Liver (tissue), 9 donors: ENCODE data around the gene RAB6B. TPM values are rescaled to one million over a fixed set of nuclear protein-coding genes. Genes with fewer than 3 reads are reported as not detected.

Source experiments
- DNase-seq: peaks from one replicate; pipeline ENCODE4 v3.0.0-alpha.2; 2017; ENCODE audit warnings: low spot score
- H3K27ac ChIP-seq, 2 donors: one replicate each; pipeline ENCODE4 v1.7.0; 2013; ENCODE audit warnings: inconsistent platforms in 2 of 2, low read length in 2 of 2, control low read depth in 1 of 2, low read depth in 1 of 2, mild to moderate bottlenecking in 1 of 2
- H3K27me3 ChIP-seq, 4 donors: one replicate each; pipeline versions ENCODE4 v1.6.1 to v1.7.0; 2013; ENCODE audit warnings: low read length in 3 of 4, inconsistent platforms in 1 of 4, mild to moderate bottlenecking in 1 of 4, moderate library complexity in 1 of 4; ENCODE audit not compliant: control insufficient read depth in 4 of 4, insufficient read depth in 4 of 4
- H3K36me3 ChIP-seq, 4 donors: one replicate each; pipeline versions ENCODE4 v1.6.1 to v1.7.0; 2013; ENCODE audit warnings: low read length in 3 of 4, mild to moderate bottlenecking in 3 of 4, low read depth in 1 of 4, moderate library complexity in 1 of 4; ENCODE audit not compliant: control insufficient read depth in 4 of 4, insufficient read depth in 3 of 4
- H3K4me1 ChIP-seq, 4 donors: one replicate each; pipeline versions ENCODE4 v1.6.1 to v1.7.0; 2013; ENCODE audit warnings: low read length in 3 of 4, mild to moderate bottlenecking in 3 of 4, moderate library complexity in 1 of 4; ENCODE audit not compliant: control insufficient read depth in 4 of 4, insufficient read depth in 4 of 4
- H3K4me3 ChIP-seq, 3 donors: one replicate each; pipeline versions ENCODE4 v1.6.1 to v1.7.0; 2013; ENCODE audit warnings: low read length in 3 of 3, control low read depth in 1 of 3, low read depth in 1 of 3, mild to moderate bottlenecking in 1 of 3
- H3K9ac ChIP-seq, 2 donors: one replicate each; pipeline ENCODE4 v1.7.0; 2013; ENCODE audit warnings: low read length in 2 of 2, mild to moderate bottlenecking in 2 of 2, moderate library complexity in 2 of 2, control low read depth in 1 of 2, low read depth in 1 of 2
- H3K9me3 ChIP-seq, 4 donors: one replicate each; pipeline versions ENCODE4 v1.6.1 to v1.7.0; 2013; ENCODE audit warnings: low read length in 3 of 4; ENCODE audit not compliant: control insufficient read depth in 4 of 4
- EGR1 ChIP-seq, 2 donors: IDR thresholded peaks; 2 replicates each; pipeline ENCODE4 v1.6.1; 2016 to 2018; ENCODE audit warnings: antibody characterized with exemption in 2 of 2, low read depth in 2 of 2
- FOXA1 ChIP-seq: IDR thresholded peaks from 2 replicates; pipeline ENCODE4 v1.6.1; 2016; ENCODE audit warnings: antibody characterized with exemption
- FOXA2 ChIP-seq: IDR thresholded peaks from 2 replicates; pipeline ENCODE4 v1.6.1; 2016; ENCODE audit warnings: antibody characterized with exemption
- GABPA ChIP-seq, 2 donors: IDR thresholded peaks in 1 of 2; conservative IDR thresholded peaks in 1 of 2; 2 replicates each; pipeline ENCODE4 v1.6.1; 2016; ENCODE audit warnings: antibody characterized with exemption in 2 of 2, mild to moderate bottlenecking in 1 of 2, moderate library complexity in 1 of 2
- HNF4A ChIP-seq, 2 donors: conservative IDR thresholded peaks; 2 replicates each; pipeline ENCODE4 v1.6.1; 2016; ENCODE audit warnings: antibody characterized with exemption in 2 of 2, mild to moderate bottlenecking in 2 of 2
- HNF4G ChIP-seq: IDR thresholded peaks from 2 replicates; pipeline ENCODE4 v1.6.1; 2016; ENCODE audit warnings: antibody characterized with exemption
- JUND ChIP-seq, 2 donors: IDR thresholded peaks; 2 replicates each; pipeline ENCODE4 v1.6.1; 2016; ENCODE audit warnings: antibody characterized with exemption in 2 of 2
- NR2F2 ChIP-seq: IDR thresholded peaks from 2 replicates; pipeline ENCODE4 v1.6.1; 2016; ENCODE audit warnings: antibody characterized with exemption
- RAD21 ChIP-seq, 2 donors: IDR thresholded peaks; 2 replicates each; pipeline ENCODE4 v1.6.1; 2016; ENCODE audit warnings: antibody characterized with exemption in 2 of 2, mild to moderate bottlenecking in 2 of 2
- RXRA ChIP-seq, 2 donors: IDR thresholded peaks; 2 replicates each; pipeline ENCODE4 v1.6.1; 2017 to 2018; ENCODE audit warnings: antibody characterized with exemption in 2 of 2, mild to moderate bottlenecking in 1 of 2
- SP1 ChIP-seq: IDR thresholded peaks from 2 replicates; pipeline ENCODE4 v1.6.1; 2018; ENCODE audit warnings: antibody characterized with exemption, mild to moderate bottlenecking
- TAF1 ChIP-seq: conservative IDR thresholded peaks from 2 replicates; pipeline ENCODE4 v1.6.1; 2016; ENCODE audit warnings: antibody characterized with exemption, mild to moderate bottlenecking
- YY1 ChIP-seq: IDR thresholded peaks from 2 replicates; pipeline ENCODE4 v1.6.1; 2016; ENCODE audit warnings: antibody characterized with exemption, mild to moderate bottlenecking
- ZBTB33 ChIP-seq: IDR thresholded peaks from 2 replicates; pipeline ENCODE4 v1.6.1; 2016; ENCODE audit warnings: antibody characterized with exemption
- WGBS: extraction: QIAGEN DNeasy Blood & Tissue Kit; methylation state at CpG from one replicate; pipeline ENCODE4 v1.1.7; 2013; 5-methylcytosine and 5-hydroxymethylcytosine counted together
- polyA plus RNA-seq, 2 donors: library from polyadenylated mRNA; stranded (reverse) in 1 of 2; unstranded in 1 of 2; fragments of 200-250 nt in 1 of 2; fragments of >200 nt in 1 of 2; fragmentation: Nextera tagmentation in 1 of 2; extraction: Ambion mirVana in 1 of 2; gene quantifications; one replicate each; pipeline versions ENCODE4 v1.2.1 to v1.2.3, GENCODE V29; 2013 to 2015
- total RNA-seq, 2 donors: library from RNA; depleted of rRNA; stranded (reverse); fragments of >200 nt; gene quantifications; one replicate each; pipeline ENCODE4 v1.2.3, GENCODE V29; 2014
- TF ChIP-seq, protein P1 (sequence below): IDR thresholded peaks from 2 replicates; pipeline ENCODE4 v1.6.1; 2016; ENCODE audit warnings: antibody characterized with exemption, mild to moderate bottlenecking
- TF ChIP-seq, protein P2 (sequence below): IDR thresholded peaks from 2 replicates; pipeline ENCODE4 v1.6.1; 2016; ENCODE audit warnings: antibody characterized with exemption
- TF ChIP-seq, protein P3 (sequence below): IDR thresholded peaks from 2 replicates; pipeline ENCODE4 v1.6.1; 2016; ENCODE audit warnings: antibody characterized with exemption
- TF ChIP-seq, protein P4 (sequence below): fragments of 150-350 bp; IDR thresholded peaks from 2 replicates; pipeline ENCODE4 v1.5.1; 2017; ENCODE audit warnings: improper control_type of control experiment, low read depth, low read length; ENCODE audit not compliant: missing input control
- donor health status: healthy.
- donor health status: healthy.
- donor health status: healthy.
- donor health status: healthy.
- donor health status: healthy.

Gene RAB6B
- total and polyA plus RNA-seq, 4 donors: 0.08 to 2.8 (median 0.28) TPM

DNA sequence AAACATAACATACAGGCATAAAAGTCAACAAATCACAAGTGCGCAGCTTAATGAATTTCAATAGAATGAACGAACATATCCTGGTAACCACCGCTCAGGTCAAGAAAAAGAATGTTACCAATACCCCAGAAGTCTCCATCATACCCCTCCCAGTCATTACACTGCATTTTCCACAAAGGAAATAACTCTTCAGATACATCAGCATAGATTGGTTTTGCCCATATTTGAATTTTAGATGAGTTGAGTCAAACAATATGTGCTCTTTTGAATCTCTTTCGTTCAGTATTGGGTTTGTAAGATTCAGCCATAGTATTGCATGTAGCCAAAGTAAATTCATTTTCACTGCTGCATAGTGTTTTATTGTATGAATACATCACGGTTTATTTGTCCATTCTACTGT is 6.2 kb upstream of the RAB6B start:
- Histone ChIP-seq H3K27ac (no peak overlapping the region), H3K36me3 (no peaks in the 10 kb centered on the region), H3K4me3 (no peak overlapping the region), H3K4me1 (no peaks in the 10 kb centered on the region), H3K27me3 (peaks cover 0 to 6% (median 0%) of the 10 kb centered on the region in 4 donors), H3K9me3 (no peaks in the 10 kb centered on the region), H3K9ac (no peak overlapping the region)
- no peak for DNase-seq
- 83% methylated on average over 5 of the region's 5 CpGs for WGBS
- TF ChIP-seq, protein P1, sequence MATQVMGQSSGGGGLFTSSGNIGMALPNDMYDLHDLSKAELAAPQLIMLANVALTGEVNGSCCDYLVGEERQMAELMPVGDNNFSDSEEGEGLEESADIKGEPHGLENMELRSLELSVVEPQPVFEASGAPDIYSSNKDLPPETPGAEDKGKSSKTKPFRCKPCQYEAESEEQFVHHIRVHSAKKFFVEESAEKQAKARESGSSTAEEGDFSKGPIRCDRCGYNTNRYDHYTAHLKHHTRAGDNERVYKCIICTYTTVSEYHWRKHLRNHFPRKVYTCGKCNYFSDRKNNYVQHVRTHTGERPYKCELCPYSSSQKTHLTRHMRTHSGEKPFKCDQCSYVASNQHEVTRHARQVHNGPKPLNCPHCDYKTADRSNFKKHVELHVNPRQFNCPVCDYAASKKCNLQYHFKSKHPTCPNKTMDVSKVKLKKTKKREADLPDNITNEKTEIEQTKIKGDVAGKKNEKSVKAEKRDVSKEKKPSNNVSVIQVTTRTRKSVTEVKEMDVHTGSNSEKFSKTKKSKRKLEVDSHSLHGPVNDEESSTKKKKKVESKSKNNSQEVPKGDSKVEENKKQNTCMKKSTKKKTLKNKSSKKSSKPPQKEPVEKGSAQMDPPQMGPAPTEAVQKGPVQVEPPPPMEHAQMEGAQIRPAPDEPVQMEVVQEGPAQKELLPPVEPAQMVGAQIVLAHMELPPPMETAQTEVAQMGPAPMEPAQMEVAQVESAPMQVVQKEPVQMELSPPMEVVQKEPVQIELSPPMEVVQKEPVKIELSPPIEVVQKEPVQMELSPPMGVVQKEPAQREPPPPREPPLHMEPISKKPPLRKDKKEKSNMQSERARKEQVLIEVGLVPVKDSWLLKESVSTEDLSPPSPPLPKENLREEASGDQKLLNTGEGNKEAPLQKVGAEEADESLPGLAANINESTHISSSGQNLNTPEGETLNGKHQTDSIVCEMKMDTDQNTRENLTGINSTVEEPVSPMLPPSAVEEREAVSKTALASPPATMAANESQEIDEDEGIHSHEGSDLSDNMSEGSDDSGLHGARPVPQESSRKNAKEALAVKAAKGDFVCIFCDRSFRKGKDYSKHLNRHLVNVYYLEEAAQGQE: no peak
- TF ChIP-seq HNF4A (conservative IDR thresholded peaks at IDR 0.05): no peak
- TF ChIP-seq EGR1 (IDR thresholded peaks at IDR 0.05; ENCODE audit: low read depth in 2 of 2): no peak
- no peak for TF ChIP-seq NR2F2
- no peak for TF ChIP-seq RAD21 (IDR thresholded peaks at IDR 0.05)
- TF ChIP-seq, protein P2, sequence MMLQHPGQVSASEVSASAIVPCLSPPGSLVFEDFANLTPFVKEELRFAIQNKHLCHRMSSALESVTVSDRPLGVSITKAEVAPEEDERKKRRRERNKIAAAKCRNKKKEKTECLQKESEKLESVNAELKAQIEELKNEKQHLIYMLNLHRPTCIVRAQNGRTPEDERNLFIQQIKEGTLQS: no peak
- TF ChIP-seq TAF1: no peak
- no peak for TF ChIP-seq ZBTB33
- TF ChIP-seq GABPA (IDR thresholded peaks at IDR 0.05 in 1 of 2, conservative IDR thresholded peaks at IDR 0.05 in 1 of 2): no peak
- TF ChIP-seq FOXA2: no peak
- TF ChIP-seq, protein P3, sequence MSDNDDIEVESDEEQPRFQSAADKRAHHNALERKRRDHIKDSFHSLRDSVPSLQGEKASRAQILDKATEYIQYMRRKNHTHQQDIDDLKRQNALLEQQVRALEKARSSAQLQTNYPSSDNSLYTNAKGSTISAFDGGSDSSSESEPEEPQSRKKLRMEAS: no peak
- TF ChIP-seq JUND (IDR thresholded peaks at IDR 0.05): no peak
- TF ChIP-seq YY1: no peak
- TF ChIP-seq RXRA (IDR thresholded peaks at IDR 0.05): no peak
- no peak for TF ChIP-seq HNF4G
- no peak for TF ChIP-seq FOXA1
- TF ChIP-seq, protein P4, sequence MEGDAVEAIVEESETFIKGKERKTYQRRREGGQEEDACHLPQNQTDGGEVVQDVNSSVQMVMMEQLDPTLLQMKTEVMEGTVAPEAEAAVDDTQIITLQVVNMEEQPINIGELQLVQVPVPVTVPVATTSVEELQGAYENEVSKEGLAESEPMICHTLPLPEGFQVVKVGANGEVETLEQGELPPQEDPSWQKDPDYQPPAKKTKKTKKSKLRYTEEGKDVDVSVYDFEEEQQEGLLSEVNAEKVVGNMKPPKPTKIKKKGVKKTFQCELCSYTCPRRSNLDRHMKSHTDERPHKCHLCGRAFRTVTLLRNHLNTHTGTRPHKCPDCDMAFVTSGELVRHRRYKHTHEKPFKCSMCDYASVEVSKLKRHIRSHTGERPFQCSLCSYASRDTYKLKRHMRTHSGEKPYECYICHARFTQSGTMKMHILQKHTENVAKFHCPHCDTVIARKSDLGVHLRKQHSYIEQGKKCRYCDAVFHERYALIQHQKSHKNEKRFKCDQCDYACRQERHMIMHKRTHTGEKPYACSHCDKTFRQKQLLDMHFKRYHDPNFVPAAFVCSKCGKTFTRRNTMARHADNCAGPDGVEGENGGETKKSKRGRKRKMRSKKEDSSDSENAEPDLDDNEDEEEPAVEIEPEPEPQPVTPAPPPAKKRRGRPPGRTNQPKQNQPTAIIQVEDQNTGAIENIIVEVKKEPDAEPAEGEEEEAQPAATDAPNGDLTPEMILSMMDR: no peak
- TF ChIP-seq SP1: no peak
